Neural cell (in vitro differentiated cells): ENCODE data around the gene DCDC1. TPM values are rescaled to one million over a fixed set of nuclear protein-coding genes. Genes with fewer than 3 reads are reported as not detected.

ENCODE experiments used
- H2AFZ ChIP-seq: fragments of 200-600, 300-800 bp; sonication (generic), shearing (Covaris generic); 2 replicates; pipeline ENCODE4 v1.6.0; 2014; ENCODE audit warnings: low read depth, mild to moderate bottlenecking, antibody characterized with exemption, low read length, moderate library complexity
- H3F3A ChIP-seq: fragments of 200-600 bp; shearing (Covaris generic); 2 replicates; pipeline ENCODE4 v1.6.1; 2016; ENCODE audit warnings: mild to moderate bottlenecking, moderate library complexity, mixed read lengths, antibody characterized with exemption, low read length; ENCODE audit not compliant: insufficient read depth, poor library complexity, severe bottlenecking
- H3K27ac ChIP-seq: fragments of 200-600, 300-800 bp; sonication (generic), shearing (Covaris generic); 2 replicates; pipeline ENCODE4 v1.5.1; 2014; ENCODE audit warnings: mild to moderate bottlenecking, low read length, moderate library complexity
- H3K27me3 ChIP-seq: fragments of 300-800, 200-600 bp; sonication (generic), shearing (Covaris generic); 2 replicates; pipeline ENCODE4 v1.6.0; 2014; ENCODE audit warnings: mild to moderate bottlenecking, low read depth, low read length, moderate library complexity; ENCODE audit not compliant: insufficient read depth
- H3K36me3 ChIP-seq: fragments of 300-800, 200-600 bp; sonication (generic), shearing (Covaris generic); 2 replicates; pipeline ENCODE4 v1.5.1; 2014; ENCODE audit warnings: mild to moderate bottlenecking, antibody characterized with exemption, low read length, moderate library complexity; ENCODE audit not compliant: insufficient read depth
- H3K4me2 ChIP-seq: fragments of 300-800, 200-600 bp; sonication (generic), shearing (Covaris generic); 2 replicates; pipeline ENCODE4 v1.6.0; 2014; ENCODE audit warnings: mild to moderate bottlenecking, low read length
- H3K4me3 ChIP-seq: fragments of 300-800, 200-600 bp; sonication (generic), shearing (Covaris generic); 2 replicates; pipeline ENCODE4 v1.5.1; 2014; ENCODE audit warnings: mild to moderate bottlenecking, low read length, moderate library complexity
- H3K79me2 ChIP-seq: fragments of 200-600 bp; shearing (Covaris generic); replicated peaks from 2 replicates; pipeline ENCODE4 v1.6.0; 2014; ENCODE audit warnings: mild to moderate bottlenecking, low read length, moderate library complexity; ENCODE audit not compliant: insufficient read depth
- H3K9ac ChIP-seq: fragments of 300-800, 200-600 bp; sonication (generic), shearing (Covaris generic); 2 replicates; pipeline ENCODE4 v1.6.1; 2016; ENCODE audit warnings: mild to moderate bottlenecking, low read length, mixed read lengths
- H3K9me2 ChIP-seq: fragments of 200-600 bp; shearing (Covaris generic); 2 replicates; pipeline ENCODE4 v1.6.1; 2016; ENCODE audit warnings: mild to moderate bottlenecking, low read length, mixed read lengths; ENCODE audit not compliant: insufficient read depth
- H3K9me3 ChIP-seq: fragments of 200-600, 300-800 bp; sonication (generic), shearing (Covaris generic); 2 replicates; pipeline ENCODE4 v1.6.1; 2016; ENCODE audit warnings: mild to moderate bottlenecking, mixed run types, low read length, moderate library complexity, mixed read lengths
- H4K20me1 ChIP-seq: fragments of 200-600 bp; shearing (Covaris generic); 2 replicates; pipeline ENCODE4 v1.6.1; 2016; ENCODE audit warnings: mild to moderate bottlenecking, mixed run types; ENCODE audit not compliant: insufficient read depth
- EP300 ChIP-seq: fragments of 450-650 bp; conservative IDR thresholded peaks from 2 replicates; pipeline ENCODE4 v1.6.1; 2014; ENCODE audit warnings: antibody characterized with exemption, mild to moderate bottlenecking, moderate library complexity; ENCODE audit not compliant: poor library complexity, severe bottlenecking
- EZH2 ChIP-seq: fragments of 200-600, 300-800 bp; shearing (Covaris generic), sonication (generic); IDR thresholded peaks from 2 replicates; pipeline ENCODE4 v1.6.1; 2014; ENCODE audit warnings: antibody characterized with exemption, low read length, borderline replicate concordance, mild to moderate bottlenecking; ENCODE audit not compliant: insufficient read depth, poor library complexity, severe bottlenecking
- MXI1 ChIP-seq: fragments of 450-650 bp; conservative IDR thresholded peaks from 2 replicates; pipeline ENCODE4 v1.6.1; 2014; ENCODE audit warnings: antibody characterized with exemption, mild to moderate bottlenecking; ENCODE audit not compliant: poor library complexity, severe bottlenecking
- POLR2AphosphoS5 ChIP-seq: IDR thresholded peaks from 2 replicates; pipeline ENCODE4 v1.6.1; 2012
- RAD21 ChIP-seq: fragments of 450-650 bp; conservative IDR thresholded peaks from 2 replicates; pipeline ENCODE4 v1.6.1; 2014; ENCODE audit warnings: antibody characterized with exemption, mild to moderate bottlenecking, moderate library complexity
- SMC3 ChIP-seq: fragments of 450-650 bp; conservative IDR thresholded peaks from 2 replicates; pipeline ENCODE4 v1.6.1; 2014; ENCODE audit warnings: antibody characterized with exemption, mild to moderate bottlenecking, moderate library complexity; ENCODE audit not compliant: poor library complexity
- TAF1 ChIP-seq: IDR thresholded peaks from 2 replicates; pipeline ENCODE4 v1.6.1; 2012; ENCODE audit warnings: low read depth
- polyA plus RNA-seq: library from polyadenylated mRNA; depleted of rRNA; stranded (reverse); fragments of >200 nt; gene quantifications from 2 replicates; pipeline ENCODE4 v1.2.3, GENCODE V29; 2014
- TF ChIP-seq, protein P1 (sequence below): fragments of 450-650 bp; IDR thresholded peaks from 2 replicates; pipeline ENCODE4 v1.5.1; 2014; ENCODE audit warnings: antibody characterized with exemption, mild to moderate bottlenecking, moderate library complexity; ENCODE audit not compliant: poor library complexity, severe bottlenecking
- TF ChIP-seq, protein P2 (sequence below): IDR thresholded peaks from 2 replicates; pipeline ENCODE4 v1.6.1; 2012; ENCODE audit warnings: borderline replicate concordance

The DCDC1 gene
- polyA plus RNA-seq, 1 donor from 2014 or later: 5.0 TPM

DNA sequence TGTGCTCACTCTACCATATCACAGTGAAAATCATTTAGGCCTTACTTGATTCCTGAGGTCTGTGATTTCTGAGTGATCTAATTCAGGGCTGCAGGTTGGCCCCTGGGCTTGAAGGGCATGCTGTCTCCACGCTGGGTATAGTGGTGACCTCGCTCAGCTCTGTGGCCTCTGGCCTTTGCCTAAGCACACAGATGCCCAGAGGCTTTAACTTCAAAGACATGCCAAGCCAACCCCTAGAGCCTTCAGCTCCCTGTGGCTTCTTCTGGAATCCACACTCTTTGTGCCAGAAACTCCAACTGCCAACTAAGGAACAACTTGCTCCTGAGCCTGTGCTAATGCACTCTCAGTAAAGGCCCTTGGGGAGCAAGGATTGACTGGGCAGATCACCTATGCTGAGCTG lies 550.8 kb downstream of the DCDC1 start:
- Histone ChIP-seq H3K27me3 (no peaks in the 10 kb centered on the region), H3K9me2 (no peaks in the 10 kb centered on the region), H3K9me3 (no peaks in the 10 kb centered on the region), H3K9ac (no peak overlapping the region), H3F3A (no peaks in the 10 kb centered on the region), H3K4me3 (no peak overlapping the region), H3K27ac (no peak overlapping the region), H3K36me3 (no peaks in the 10 kb centered on the region), H3K4me2 (no peak overlapping the region), H4K20me1 (no peaks in the 10 kb centered on the region), H2AFZ (no peak overlapping the region), H3K79me2 (no peaks in the 10 kb centered on the region)
- TF ChIP-seq EP300 (no peak), MXI1 (no peak), POLR2AphosphoS5 (no peak), SMC3 (no peak), RAD21 (no peak), TAF1 (no peak), EZH2 (no peak)
- TF ChIP-seq, protein P1, sequence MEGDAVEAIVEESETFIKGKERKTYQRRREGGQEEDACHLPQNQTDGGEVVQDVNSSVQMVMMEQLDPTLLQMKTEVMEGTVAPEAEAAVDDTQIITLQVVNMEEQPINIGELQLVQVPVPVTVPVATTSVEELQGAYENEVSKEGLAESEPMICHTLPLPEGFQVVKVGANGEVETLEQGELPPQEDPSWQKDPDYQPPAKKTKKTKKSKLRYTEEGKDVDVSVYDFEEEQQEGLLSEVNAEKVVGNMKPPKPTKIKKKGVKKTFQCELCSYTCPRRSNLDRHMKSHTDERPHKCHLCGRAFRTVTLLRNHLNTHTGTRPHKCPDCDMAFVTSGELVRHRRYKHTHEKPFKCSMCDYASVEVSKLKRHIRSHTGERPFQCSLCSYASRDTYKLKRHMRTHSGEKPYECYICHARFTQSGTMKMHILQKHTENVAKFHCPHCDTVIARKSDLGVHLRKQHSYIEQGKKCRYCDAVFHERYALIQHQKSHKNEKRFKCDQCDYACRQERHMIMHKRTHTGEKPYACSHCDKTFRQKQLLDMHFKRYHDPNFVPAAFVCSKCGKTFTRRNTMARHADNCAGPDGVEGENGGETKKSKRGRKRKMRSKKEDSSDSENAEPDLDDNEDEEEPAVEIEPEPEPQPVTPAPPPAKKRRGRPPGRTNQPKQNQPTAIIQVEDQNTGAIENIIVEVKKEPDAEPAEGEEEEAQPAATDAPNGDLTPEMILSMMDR: no peak
- TF ChIP-seq, protein P2, sequence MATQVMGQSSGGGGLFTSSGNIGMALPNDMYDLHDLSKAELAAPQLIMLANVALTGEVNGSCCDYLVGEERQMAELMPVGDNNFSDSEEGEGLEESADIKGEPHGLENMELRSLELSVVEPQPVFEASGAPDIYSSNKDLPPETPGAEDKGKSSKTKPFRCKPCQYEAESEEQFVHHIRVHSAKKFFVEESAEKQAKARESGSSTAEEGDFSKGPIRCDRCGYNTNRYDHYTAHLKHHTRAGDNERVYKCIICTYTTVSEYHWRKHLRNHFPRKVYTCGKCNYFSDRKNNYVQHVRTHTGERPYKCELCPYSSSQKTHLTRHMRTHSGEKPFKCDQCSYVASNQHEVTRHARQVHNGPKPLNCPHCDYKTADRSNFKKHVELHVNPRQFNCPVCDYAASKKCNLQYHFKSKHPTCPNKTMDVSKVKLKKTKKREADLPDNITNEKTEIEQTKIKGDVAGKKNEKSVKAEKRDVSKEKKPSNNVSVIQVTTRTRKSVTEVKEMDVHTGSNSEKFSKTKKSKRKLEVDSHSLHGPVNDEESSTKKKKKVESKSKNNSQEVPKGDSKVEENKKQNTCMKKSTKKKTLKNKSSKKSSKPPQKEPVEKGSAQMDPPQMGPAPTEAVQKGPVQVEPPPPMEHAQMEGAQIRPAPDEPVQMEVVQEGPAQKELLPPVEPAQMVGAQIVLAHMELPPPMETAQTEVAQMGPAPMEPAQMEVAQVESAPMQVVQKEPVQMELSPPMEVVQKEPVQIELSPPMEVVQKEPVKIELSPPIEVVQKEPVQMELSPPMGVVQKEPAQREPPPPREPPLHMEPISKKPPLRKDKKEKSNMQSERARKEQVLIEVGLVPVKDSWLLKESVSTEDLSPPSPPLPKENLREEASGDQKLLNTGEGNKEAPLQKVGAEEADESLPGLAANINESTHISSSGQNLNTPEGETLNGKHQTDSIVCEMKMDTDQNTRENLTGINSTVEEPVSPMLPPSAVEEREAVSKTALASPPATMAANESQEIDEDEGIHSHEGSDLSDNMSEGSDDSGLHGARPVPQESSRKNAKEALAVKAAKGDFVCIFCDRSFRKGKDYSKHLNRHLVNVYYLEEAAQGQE: no peak

DNA sequence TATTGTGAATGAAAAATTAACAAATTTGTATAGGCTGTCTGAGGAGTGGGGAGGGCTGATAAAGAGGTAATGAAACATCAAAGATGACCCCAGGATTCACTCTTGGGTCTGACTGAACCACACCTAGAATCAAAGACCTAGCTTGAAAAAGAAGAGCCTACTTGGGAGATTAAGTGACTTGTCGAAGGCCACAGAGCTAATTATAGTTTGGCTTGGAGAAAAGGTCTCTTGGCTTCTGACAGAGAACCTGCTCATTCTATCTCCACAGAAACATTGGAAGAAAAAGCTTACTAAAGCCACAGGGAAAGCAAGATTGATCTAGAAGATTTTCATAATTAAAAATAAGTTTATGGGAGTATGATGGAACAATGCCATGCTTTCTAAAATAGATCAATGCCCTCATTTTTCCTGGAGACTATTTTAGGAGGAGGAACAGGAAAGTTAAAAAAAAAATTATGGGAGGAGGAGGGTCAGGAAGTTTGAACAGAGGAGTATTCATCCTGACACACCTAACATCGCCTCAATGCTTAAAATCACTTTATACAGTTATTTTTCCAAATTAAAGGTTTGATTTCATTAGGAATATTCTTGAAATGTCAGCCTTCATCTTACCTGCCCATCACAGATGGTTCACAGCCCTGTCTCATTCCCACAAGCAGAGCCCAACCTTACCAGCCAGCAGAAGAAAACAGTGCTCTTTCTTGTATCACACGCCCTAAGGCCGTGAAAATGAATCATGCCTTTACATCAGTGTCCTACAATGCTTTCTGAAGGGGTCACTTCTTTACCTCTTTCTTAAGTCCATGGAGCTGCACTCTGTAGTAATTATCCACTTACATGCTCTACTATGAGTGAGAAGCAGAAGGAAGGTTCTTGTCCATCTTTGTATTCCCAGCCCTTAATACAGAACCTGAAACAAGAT lies 552.3 kb downstream of the DCDC1 start:
- no peaks in the 10 kb centered on the region for H3K9me2 ChIP-seq
- no peak overlapping the region for H2AFZ ChIP-seq
- no peak overlapping the region for H3K4me3 ChIP-seq
- no peaks in the 10 kb centered on the region for H3K36me3 ChIP-seq
- H3K9me3 ChIP-seq: no peaks in the 10 kb centered on the region
- H3K9ac ChIP-seq: no peak overlapping the region
- H4K20me1 ChIP-seq: no peaks in the 10 kb centered on the region
- H3K27me3 ChIP-seq: no peaks in the 10 kb centered on the region
- no peak overlapping the region for H3K27ac ChIP-seq
- no peaks in the 10 kb centered on the region for H3F3A ChIP-seq
- H3K79me2 ChIP-seq: no peaks in the 10 kb centered on the region
- TF ChIP-seq, protein P2: no peak
- TF ChIP-seq EZH2 (no peak), TAF1 (no peak), RAD21 (no peak), MXI1 (no peak), POLR2AphosphoS5 (no peak), EP300 (no peak), SMC3 (no peak)
- TF ChIP-seq, protein P1: no peak
- H3K4me2 ChIP-seq: no peak overlapping the region
